Measurements from ENCODE around the gene TMEM69. TPM values are rescaled to one million over a fixed set of nuclear protein-coding genes. Genes with fewer than 3 reads are reported as not detected.
A peak's percentile ranks its signal among the peaks of the same experiment; 100 is the strongest.

TMEM69 gene
- total RNA-seq, 2 donors from 2014 or later, result 25.1 to 28.1 TPM

DNA sequence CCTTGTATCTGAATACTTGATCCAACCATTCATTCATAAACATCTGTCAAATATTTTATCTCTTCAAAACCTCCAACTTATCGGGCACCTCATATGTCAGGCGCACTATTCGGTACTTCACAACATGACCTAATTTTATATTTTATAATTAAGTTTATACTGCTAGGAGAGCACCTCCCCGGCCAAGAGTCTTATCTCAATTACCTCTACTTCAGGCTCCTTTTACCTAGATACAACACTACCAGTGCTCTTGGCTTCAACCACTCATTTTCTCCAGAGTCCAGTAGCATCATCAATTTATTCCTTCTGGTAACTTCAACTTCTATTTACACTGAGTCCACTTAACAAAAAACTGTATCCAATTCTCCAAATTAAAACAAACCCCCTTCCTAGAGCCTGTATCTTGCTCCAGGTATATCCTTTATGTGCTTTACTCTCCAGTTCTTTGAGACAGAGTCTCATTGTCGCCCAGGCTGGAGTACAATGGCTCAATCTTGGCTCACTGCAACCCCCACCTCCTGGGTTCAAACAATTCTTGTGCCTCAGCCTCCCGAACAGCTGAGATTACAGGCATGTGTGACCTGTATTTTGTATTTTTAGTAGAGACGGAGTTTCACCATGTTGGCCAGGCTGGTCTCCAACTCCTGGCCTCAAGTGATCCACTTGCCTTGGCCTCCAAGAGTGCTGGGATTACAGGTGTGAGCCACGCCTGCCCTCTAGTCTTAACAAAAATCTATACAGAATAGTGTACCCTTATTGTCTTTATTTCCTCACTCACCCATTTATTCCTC is 20.5 kb upstream of the TMEM69 start:
- DNase-seq, result no peak
- Mint-ChIP-seq H3K27ac (peak overlapping the region; percentile 69), H3K36me3 (ENCODE audit: low read depth) (peaks cover 29% of the 10 kb centered on the region)

DNA sequence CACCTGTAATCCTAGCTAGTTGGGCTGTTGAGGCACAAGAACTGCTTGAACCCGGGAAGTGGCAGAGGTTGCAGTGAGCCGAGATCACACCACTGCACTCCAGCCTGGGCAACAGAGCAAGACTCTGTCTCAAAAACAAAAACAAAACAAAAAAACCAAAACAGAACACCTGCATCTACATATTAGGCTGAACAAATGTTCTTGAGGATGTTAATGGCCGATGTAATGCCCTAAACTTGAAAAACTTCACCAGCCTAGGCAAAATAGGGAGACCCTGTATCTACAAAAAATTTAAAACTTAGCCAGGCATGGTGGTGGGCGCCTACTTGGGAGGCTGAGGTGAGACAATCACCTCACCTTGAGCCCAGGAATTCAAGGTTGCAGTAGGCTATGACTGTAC is 19.5 kb upstream of the TMEM69 start:
- H3K27ac Mint-ChIP-seq, result no peak overlapping the region
- peaks cover 27% of the 10 kb centered on the region for H3K36me3 Mint-ChIP-seq (ENCODE audit: low read depth)
- TF ChIP-seq, protein P1, sequence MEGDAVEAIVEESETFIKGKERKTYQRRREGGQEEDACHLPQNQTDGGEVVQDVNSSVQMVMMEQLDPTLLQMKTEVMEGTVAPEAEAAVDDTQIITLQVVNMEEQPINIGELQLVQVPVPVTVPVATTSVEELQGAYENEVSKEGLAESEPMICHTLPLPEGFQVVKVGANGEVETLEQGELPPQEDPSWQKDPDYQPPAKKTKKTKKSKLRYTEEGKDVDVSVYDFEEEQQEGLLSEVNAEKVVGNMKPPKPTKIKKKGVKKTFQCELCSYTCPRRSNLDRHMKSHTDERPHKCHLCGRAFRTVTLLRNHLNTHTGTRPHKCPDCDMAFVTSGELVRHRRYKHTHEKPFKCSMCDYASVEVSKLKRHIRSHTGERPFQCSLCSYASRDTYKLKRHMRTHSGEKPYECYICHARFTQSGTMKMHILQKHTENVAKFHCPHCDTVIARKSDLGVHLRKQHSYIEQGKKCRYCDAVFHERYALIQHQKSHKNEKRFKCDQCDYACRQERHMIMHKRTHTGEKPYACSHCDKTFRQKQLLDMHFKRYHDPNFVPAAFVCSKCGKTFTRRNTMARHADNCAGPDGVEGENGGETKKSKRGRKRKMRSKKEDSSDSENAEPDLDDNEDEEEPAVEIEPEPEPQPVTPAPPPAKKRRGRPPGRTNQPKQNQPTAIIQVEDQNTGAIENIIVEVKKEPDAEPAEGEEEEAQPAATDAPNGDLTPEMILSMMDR (conservative IDR thresholded peaks at IDR 0.05), result no peak

More for the DNA sequence above, 20.5 kb upstream of the TMEM69 start:
- Histone ChIP-seq H3K4me3 (ENCODE audit: low read length) (no peak overlapping the region), H3K36me3 (ENCODE audit: control insufficient read depth, insufficient read depth, low read length) (peaks cover 14% of the 10 kb centered on the region), H3K9me3 (ENCODE audit: control insufficient read depth, low read length) (no peaks in the 10 kb centered on the region), H3K27ac (ENCODE audit: low read depth, low read length) (no peak overlapping the region), H3K4me1 (ENCODE audit: control insufficient read depth, insufficient read depth, low read length) (no peaks in the 10 kb centered on the region), H3K9ac (ENCODE audit: extremely low read depth, low read length, poor library complexity, severe bottlenecking) (no peak overlapping the region), H3K27me3 (ENCODE audit: control insufficient read depth, insufficient read depth, low read length, poor library complexity, severe bottlenecking) (no peaks in the 10 kb centered on the region)
- Mint-ChIP-seq H3K27me3 (ENCODE audit: insufficient read depth) (no peaks in the 10 kb centered on the region), H3K9me3 (peaks cover 3% of the 10 kb centered on the region), H3K4me1 (peaks cover 11% of the 10 kb centered on the region), H3K4me3 (no peak overlapping the region)
- 90 to 94% methylated on average over 1 to 8 of the region's 8 CpGs for WGBS, 2 experiments (ENCODE audit: insufficient coverage in 1 of 2, insufficient read length in 1 of 2)
- TF ChIP-seq, protein P1 (conservative IDR thresholded peaks at IDR 0.05), result no peak

DNA sequence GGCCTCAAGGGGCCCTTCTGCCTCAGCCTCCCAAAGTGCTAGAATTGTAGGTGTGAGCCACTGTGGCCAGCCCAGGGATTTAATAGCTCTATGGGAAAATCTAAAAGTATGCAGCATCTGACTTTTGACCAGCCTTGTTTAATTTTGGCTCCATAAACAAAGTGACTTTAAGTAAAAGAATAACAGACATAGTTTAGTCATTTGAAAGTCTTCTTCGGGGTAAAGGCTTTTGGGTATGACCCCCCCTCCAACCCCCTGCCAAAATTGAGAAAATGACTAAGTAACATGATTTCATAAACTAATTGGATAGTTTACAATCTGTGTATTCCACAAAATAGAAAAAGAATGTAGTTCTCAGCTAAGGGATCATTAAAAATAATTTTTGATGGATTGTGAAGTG is 18.6 kb upstream of the TMEM69 start:
- H3K4me3 ChIP-seq (ENCODE audit: low read length), result no peak overlapping the region
- Mint-ChIP-seq H3K36me3 (ENCODE audit: low read depth) (peaks cover 26% of the 10 kb centered on the region), H3K27ac (no peak overlapping the region), H3K4me1 (peaks cover 12% of the 10 kb centered on the region), H3K27me3 (ENCODE audit: insufficient read depth) (no peaks in the 10 kb centered on the region), H3K9me3 (peaks cover 3% of the 10 kb centered on the region), H3K4me3 (no peak overlapping the region)
- H3K27me3 ChIP-seq (ENCODE audit: control insufficient read depth, insufficient read depth, low read length, poor library complexity, severe bottlenecking), result no peaks in the 10 kb centered on the region
- H3K36me3 ChIP-seq (ENCODE audit: control insufficient read depth, insufficient read depth, low read length), result peaks cover 21% of the 10 kb centered on the region
- no peaks in the 10 kb centered on the region for H3K4me1 ChIP-seq (ENCODE audit: control insufficient read depth, insufficient read depth, low read length)
- no peak overlapping the region for H3K9ac ChIP-seq (ENCODE audit: extremely low read depth, low read length, poor library complexity, severe bottlenecking)
- no peak overlapping the region for H3K27ac ChIP-seq (ENCODE audit: low read depth, low read length)
- TF ChIP-seq, protein P1 (conservative IDR thresholded peaks at IDR 0.05), result no peak
- no peaks in the 10 kb centered on the region for H3K9me3 ChIP-seq (ENCODE audit: control insufficient read depth, low read length)
- 86 to 100% methylated on average over 1 of the region's 1 CpG for WGBS, 2 experiments (ENCODE audit: insufficient coverage in 1 of 2, insufficient read length in 1 of 2)
- DNase-seq, result no peak

More for the DNA sequence above, 19.5 kb upstream of the TMEM69 start:
- H3K36me3 ChIP-seq (ENCODE audit: control insufficient read depth, insufficient read depth, low read length), result peaks cover 14% of the 10 kb centered on the region
- no peaks in the 10 kb centered on the region for H3K27me3 ChIP-seq (ENCODE audit: control insufficient read depth, insufficient read depth, low read length, poor library complexity, severe bottlenecking)
- H3K4me1 ChIP-seq (ENCODE audit: control insufficient read depth, insufficient read depth, low read length), result no peaks in the 10 kb centered on the region
- H3K27me3 Mint-ChIP-seq (ENCODE audit: insufficient read depth), result no peaks in the 10 kb centered on the region
- H3K27ac ChIP-seq (ENCODE audit: low read depth, low read length), result no peak overlapping the region
- H3K4me3 ChIP-seq (ENCODE audit: low read length), result no peak overlapping the region
- H3K4me3 Mint-ChIP-seq, result no peak overlapping the region
- H3K9ac ChIP-seq (ENCODE audit: extremely low read depth, low read length, poor library complexity, severe bottlenecking), result no peak overlapping the region
- H3K4me1 Mint-ChIP-seq, result peaks cover 11% of the 10 kb centered on the region
- peaks cover 3% of the 10 kb centered on the region for H3K9me3 Mint-ChIP-seq
- DNase-seq, result no peak
- 92 to 100% methylated on average over 3 to 4 of the region's 4 CpGs for WGBS, 2 experiments (ENCODE audit: insufficient coverage in 1 of 2, insufficient read length in 1 of 2)
- no peaks in the 10 kb centered on the region for H3K9me3 ChIP-seq (ENCODE audit: control insufficient read depth, low read length)

All from endodermal cell (in vitro differentiated cells).